OCI-LY3 (cell line): ENCODE measurements around the gene C19orf81.

Source experiments
- CTCF ChIP-seq: fragments of 200-600, 300-600 bp; sonication (generic); IDR thresholded peaks from 2 replicates; pipeline ENCODE4 v1.5.1; 2014; ENCODE audit warnings: antibody characterized with exemption, low read length, low read depth
- EZH2phosphoT487 ChIP-seq: fragments of 200-600 bp; shearing (Covaris generic); IDR thresholded peaks from 2 replicates; pipeline ENCODE4 v1.6.1; 2018; ENCODE audit warnings: antibody characterized with exemption, mixed run types, low read depth

GRCh38 chr19:50678323-50678722 is 29.1 kb downstream of the C19orf81 start:
- TF ChIP-seq CTCF, result no peak
- TF ChIP-seq EZH2phosphoT487, result no peak
